ENCODE results near the gene TGFB1I1.

TGFB1I1 gene

DNA sequence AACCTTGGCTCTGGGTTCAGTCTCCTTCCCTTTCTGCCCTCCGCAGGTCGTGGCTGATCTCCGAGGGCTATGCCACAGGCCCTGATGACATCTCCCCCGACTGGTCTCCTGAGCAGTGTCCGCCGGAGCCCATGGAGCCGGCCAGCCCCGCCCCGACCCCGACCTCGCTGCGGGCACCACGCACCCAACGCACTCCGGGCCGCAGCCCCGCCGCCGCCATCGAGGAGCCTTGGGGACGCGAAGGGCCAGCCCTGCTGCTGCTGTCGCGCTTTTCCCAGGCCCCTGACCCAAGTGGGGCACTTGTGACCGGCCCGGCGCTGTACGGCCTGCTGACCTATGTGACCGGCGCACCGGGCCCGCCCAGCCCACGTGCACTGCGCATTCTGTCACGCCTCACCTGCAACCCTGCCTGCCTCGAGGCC lies 7.6 kb upstream of the TGFB1I1 start:
- peaks cover 7% of the 10 kb centered on the region for H3K4me1 ChIP-seq (ENCODE audit: insufficient read depth, low read length, severe bottlenecking)
- H3K27ac ChIP-seq (ENCODE audit: low read depth, low read length, poor library complexity, severe bottlenecking), result no peak overlapping the region
- H3K9ac ChIP-seq (ENCODE audit: low read length), result no peak overlapping the region
- no peaks in the 10 kb centered on the region for H3K9me2 ChIP-seq (ENCODE audit: low read depth, low read length)
- H3K9me3 ChIP-seq (ENCODE audit: low read length), result no peaks in the 10 kb centered on the region
- no peak overlapping the region for H2AFZ ChIP-seq (ENCODE audit: low read length)
- no peaks in the 10 kb centered on the region for H3K79me2 ChIP-seq (ENCODE audit: insufficient read depth, low read length)
- no peaks in the 10 kb centered on the region for H3K36me3 ChIP-seq (ENCODE audit: insufficient read depth, low read length)
- no peak overlapping the region for H3K4me2 ChIP-seq (ENCODE audit: low read length)
- H3K27me3 ChIP-seq (ENCODE audit: insufficient read depth, low read length), result no peaks in the 10 kb centered on the region
- H3F3A ChIP-seq (ENCODE audit: insufficient read depth, low read length), result no peaks in the 10 kb centered on the region
- no peak for TF ChIP-seq EZH2 (IDR thresholded peaks at IDR 0.05; ENCODE audit: borderline replicate concordance, low read length)
- no peak overlapping the region for H3K4me3 ChIP-seq (ENCODE audit: low read depth, low read length, poor library complexity, severe bottlenecking)
- H4K20me1 ChIP-seq (ENCODE audit: insufficient read depth, low read length), result no peaks in the 10 kb centered on the region

DNA sequence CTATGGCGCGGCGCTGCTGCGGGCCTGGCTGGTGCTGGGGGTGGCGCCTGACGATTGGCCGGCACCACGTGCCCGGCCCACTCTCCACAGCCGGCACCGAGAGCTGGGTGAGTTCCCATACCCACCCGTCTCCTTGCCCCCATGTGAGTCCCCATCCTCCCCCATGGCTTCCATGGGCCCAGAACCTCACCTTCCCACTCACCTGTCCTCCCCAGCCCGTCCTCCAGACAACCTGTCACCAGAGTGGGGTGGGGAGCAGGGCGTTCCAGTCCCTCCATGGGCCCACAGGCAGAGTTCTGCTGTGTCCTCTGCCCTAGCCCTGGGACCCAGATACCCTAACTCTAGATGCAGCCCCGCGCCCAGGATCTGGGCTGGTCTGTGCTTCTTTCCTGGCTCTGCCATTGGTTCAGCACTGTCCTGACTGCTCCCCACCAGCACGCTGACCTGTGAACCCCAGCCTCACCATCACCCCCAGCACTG lies 7.1 kb upstream of the TGFB1I1 start:
- Histone ChIP-seq H3K4me3 (ENCODE audit: low read depth, low read length, poor library complexity, severe bottlenecking) (no peak overlapping the region), H4K20me1 (ENCODE audit: insufficient read depth, low read length) (no peaks in the 10 kb centered on the region), H3K9ac (ENCODE audit: low read length) (no peak overlapping the region), H3K27ac (ENCODE audit: low read depth, low read length, poor library complexity, severe bottlenecking) (no peak overlapping the region), H2AFZ (ENCODE audit: low read length) (no peak overlapping the region), H3K4me2 (ENCODE audit: low read length) (no peak overlapping the region), H3K4me1 (ENCODE audit: insufficient read depth, low read length, severe bottlenecking) (peaks cover 7% of the 10 kb centered on the region), H3K27me3 (ENCODE audit: insufficient read depth, low read length) (no peaks in the 10 kb centered on the region), H3K36me3 (ENCODE audit: insufficient read depth, low read length) (no peaks in the 10 kb centered on the region), H3K9me3 (ENCODE audit: low read length) (no peaks in the 10 kb centered on the region), H3F3A (ENCODE audit: insufficient read depth, low read length) (no peaks in the 10 kb centered on the region), H3K79me2 (ENCODE audit: insufficient read depth, low read length) (no peaks in the 10 kb centered on the region), H3K9me2 (ENCODE audit: low read depth, low read length) (no peaks in the 10 kb centered on the region)
- no peak for TF ChIP-seq EZH2 (IDR thresholded peaks at IDR 0.05; ENCODE audit: borderline replicate concordance, low read length)
- TF ChIP-seq, protein P1, sequence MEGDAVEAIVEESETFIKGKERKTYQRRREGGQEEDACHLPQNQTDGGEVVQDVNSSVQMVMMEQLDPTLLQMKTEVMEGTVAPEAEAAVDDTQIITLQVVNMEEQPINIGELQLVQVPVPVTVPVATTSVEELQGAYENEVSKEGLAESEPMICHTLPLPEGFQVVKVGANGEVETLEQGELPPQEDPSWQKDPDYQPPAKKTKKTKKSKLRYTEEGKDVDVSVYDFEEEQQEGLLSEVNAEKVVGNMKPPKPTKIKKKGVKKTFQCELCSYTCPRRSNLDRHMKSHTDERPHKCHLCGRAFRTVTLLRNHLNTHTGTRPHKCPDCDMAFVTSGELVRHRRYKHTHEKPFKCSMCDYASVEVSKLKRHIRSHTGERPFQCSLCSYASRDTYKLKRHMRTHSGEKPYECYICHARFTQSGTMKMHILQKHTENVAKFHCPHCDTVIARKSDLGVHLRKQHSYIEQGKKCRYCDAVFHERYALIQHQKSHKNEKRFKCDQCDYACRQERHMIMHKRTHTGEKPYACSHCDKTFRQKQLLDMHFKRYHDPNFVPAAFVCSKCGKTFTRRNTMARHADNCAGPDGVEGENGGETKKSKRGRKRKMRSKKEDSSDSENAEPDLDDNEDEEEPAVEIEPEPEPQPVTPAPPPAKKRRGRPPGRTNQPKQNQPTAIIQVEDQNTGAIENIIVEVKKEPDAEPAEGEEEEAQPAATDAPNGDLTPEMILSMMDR (IDR thresholded peaks at IDR 0.05; ENCODE audit: low read length), result no peak

DNA sequence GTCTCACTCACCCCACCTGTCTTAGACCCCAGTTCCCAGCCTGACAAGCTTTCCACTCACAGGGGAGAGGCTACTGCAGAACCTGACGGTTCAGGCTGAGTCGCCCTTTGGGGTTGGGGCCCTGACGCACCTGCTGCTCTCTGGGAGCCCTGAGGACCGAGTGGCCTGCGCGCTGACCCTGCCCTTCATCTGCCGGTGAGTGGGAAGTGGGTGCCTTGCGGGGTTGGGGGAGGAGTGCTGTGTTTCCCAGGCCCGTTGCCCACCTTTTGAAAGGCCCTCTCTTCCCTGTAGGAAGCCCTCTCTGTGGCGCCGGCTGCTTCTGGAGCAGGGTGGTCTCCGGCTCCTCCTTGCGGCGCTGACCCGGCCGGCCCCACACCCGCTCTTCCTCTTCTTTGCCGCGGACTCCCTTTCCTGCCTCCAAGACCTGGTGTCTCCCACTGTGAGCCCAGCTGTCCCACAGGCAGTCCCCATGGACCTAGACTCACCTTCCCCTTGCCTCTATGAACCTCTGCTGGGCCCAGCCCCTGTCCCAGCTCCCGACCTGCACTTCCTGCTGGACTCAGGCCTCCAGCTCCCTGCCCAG lies 6.1 kb upstream of the TGFB1I1 start:
- Histone ChIP-seq H3K9me2 (ENCODE audit: low read depth, low read length) (no peaks in the 10 kb centered on the region), H3K9me3 (ENCODE audit: low read length) (no peaks in the 10 kb centered on the region), H3K36me3 (ENCODE audit: insufficient read depth, low read length) (no peaks in the 10 kb centered on the region), H3K4me1 (ENCODE audit: insufficient read depth, low read length, severe bottlenecking) (no peaks in the 10 kb centered on the region), H3F3A (ENCODE audit: insufficient read depth, low read length) (no peaks in the 10 kb centered on the region), H3K27me3 (ENCODE audit: insufficient read depth, low read length) (no peaks in the 10 kb centered on the region), H3K27ac (ENCODE audit: low read depth, low read length, poor library complexity, severe bottlenecking) (no peak overlapping the region), H3K79me2 (ENCODE audit: insufficient read depth, low read length) (no peaks in the 10 kb centered on the region), H3K4me3 (ENCODE audit: low read depth, low read length, poor library complexity, severe bottlenecking) (no peak overlapping the region), H3K9ac (ENCODE audit: low read length) (no peak overlapping the region), H4K20me1 (ENCODE audit: insufficient read depth, low read length) (no peaks in the 10 kb centered on the region), H3K4me2 (ENCODE audit: low read length) (no peak overlapping the region), H2AFZ (ENCODE audit: low read length) (no peak overlapping the region)
- TF ChIP-seq, protein P1 (IDR thresholded peaks at IDR 0.05; ENCODE audit: low read length), result no peak
- TF ChIP-seq EZH2 (IDR thresholded peaks at IDR 0.05; ENCODE audit: borderline replicate concordance, low read length), result no peak

DNA sequence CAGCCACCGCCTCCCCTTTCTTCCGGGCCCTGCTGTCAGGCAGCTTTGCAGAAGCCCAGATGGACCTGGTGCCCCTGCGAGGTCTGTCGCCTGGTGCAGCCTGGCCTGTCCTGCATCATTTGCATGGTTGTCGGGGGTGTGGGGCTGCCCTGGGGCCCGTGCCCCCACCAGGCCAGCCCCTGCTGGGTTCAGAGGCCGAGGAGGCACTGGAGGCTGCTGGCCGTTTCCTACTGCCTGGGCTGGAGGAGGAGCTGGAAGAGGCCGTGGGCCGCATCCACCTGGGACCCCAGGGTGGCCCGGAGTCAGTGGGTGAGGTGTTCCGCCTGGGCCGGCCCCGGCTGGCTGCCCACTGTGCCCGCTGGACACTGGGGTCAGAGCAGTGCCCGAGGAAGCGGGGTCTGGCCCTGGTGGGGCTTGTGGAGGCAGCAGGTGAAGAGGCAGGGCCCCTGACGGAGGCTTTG lies 5.5 kb upstream of the TGFB1I1 start:
- Histone ChIP-seq H3K4me3 (ENCODE audit: low read depth, low read length, poor library complexity, severe bottlenecking) (no peak overlapping the region), H3K27ac (ENCODE audit: low read depth, low read length, poor library complexity, severe bottlenecking) (no peak overlapping the region), H3K9ac (ENCODE audit: low read length) (no peak overlapping the region), H3K27me3 (ENCODE audit: insufficient read depth, low read length) (no peaks in the 10 kb centered on the region), H3K4me2 (ENCODE audit: low read length) (no peak overlapping the region), H3K9me2 (ENCODE audit: low read depth, low read length) (no peaks in the 10 kb centered on the region), H3K36me3 (ENCODE audit: insufficient read depth, low read length) (no peaks in the 10 kb centered on the region), H3K4me1 (ENCODE audit: insufficient read depth, low read length, severe bottlenecking) (no peaks in the 10 kb centered on the region), H3F3A (ENCODE audit: insufficient read depth, low read length) (no peaks in the 10 kb centered on the region), H4K20me1 (ENCODE audit: insufficient read depth, low read length) (no peaks in the 10 kb centered on the region), H3K79me2 (ENCODE audit: insufficient read depth, low read length) (no peaks in the 10 kb centered on the region), H3K9me3 (ENCODE audit: low read length) (no peaks in the 10 kb centered on the region), H2AFZ (ENCODE audit: low read length) (no peak overlapping the region)
- TF ChIP-seq, protein P1 (IDR thresholded peaks at IDR 0.05; ENCODE audit: low read length), result no peak
- no peak for TF ChIP-seq EZH2 (IDR thresholded peaks at IDR 0.05; ENCODE audit: borderline replicate concordance, low read length)

Data from OCI-LY1 (cell line).